HG02973 (cell line): ENCODE data around the gene NFIA.

Source experiments
- ATAC-seq: cut with Tn5 transposase; IDR thresholded peaks from one replicate; pipeline ENCODE4 v1.9.1; 2021; ENCODE audit warnings: moderate library complexity; ENCODE audit not compliant: unreplicated experiment

The NFIA gene

GRCh38 chr1:61083013-61083806 lies 849 bp downstream of the NFIA start:
- no peak for ATAC-seq

GRCh38 chr1:61083807-61084440 lies 1.6 kb downstream of the NFIA start:
- ATAC-seq, result no peak

GRCh38 chr1:61084491-61085031 lies 2.2 kb downstream of the NFIA start:
- ATAC-seq, result no peak

GRCh38 chr1:61085206-61085982 lies 3.0 kb downstream of the NFIA start:
- ATAC-seq, result no peak

GRCh38 chr1:61085983-61086644 lies 3.8 kb downstream of the NFIA start:
- ATAC-seq, result no peak

GRCh38 chr1:61087571-61087970 lies 5.2 kb downstream of the NFIA start:
- no peak for ATAC-seq

- ATAC-seq, result no peak
Observed at GRCh38 chr1:61088163-61088974, 6.0 kb downstream of the NFIA start.

- no peak for ATAC-seq
Observed at GRCh38 chr1:61089338-61089737, 7.0 kb downstream of the NFIA start.

- no peak for ATAC-seq
Observed at GRCh38 chr1:61089741-61090140, 7.4 kb downstream of the NFIA start.

GRCh38 chr1:61090546-61091202 lies 8.3 kb downstream of the NFIA start:
- ATAC-seq, result no peak

GRCh38 chr1:61091455-61091854 lies 9.1 kb downstream of the NFIA start:
- no peak for ATAC-seq

GRCh38 chr1:61092642-61093041 lies 10.3 kb downstream of the NFIA start:
- ATAC-seq, result no peak

- no peak for ATAC-seq
Observed at GRCh38 chr1:61093525-61094137, 11.3 kb downstream of the NFIA start.

GRCh38 chr1:61094677-61095469 lies 12.5 kb downstream of the NFIA start:
- ATAC-seq, result no peak

- ATAC-seq, result no peak
Observed at GRCh38 chr1:61095470-61095812, 13.1 kb downstream of the NFIA start.

- ATAC-seq, result no peak
Observed at GRCh38 chr1:61097317-61097716, 15.0 kb downstream of the NFIA start.

GRCh38 chr1:61097722-61098121 lies 15.4 kb downstream of the NFIA start:
- ATAC-seq, result no peak

- ATAC-seq, result no peak
Observed at GRCh38 chr1:61098333-61098732, 16.0 kb downstream of the NFIA start.
